Measurements from ENCODE around the gene MAGI1. TPM values are rescaled to one million over a fixed set of nuclear protein-coding genes. Genes with fewer than 3 reads are reported as not detected.

Gene MAGI1
- total RNA-seq, 1 experiment from 2014 or later = 38.6 TPM

DNA sequence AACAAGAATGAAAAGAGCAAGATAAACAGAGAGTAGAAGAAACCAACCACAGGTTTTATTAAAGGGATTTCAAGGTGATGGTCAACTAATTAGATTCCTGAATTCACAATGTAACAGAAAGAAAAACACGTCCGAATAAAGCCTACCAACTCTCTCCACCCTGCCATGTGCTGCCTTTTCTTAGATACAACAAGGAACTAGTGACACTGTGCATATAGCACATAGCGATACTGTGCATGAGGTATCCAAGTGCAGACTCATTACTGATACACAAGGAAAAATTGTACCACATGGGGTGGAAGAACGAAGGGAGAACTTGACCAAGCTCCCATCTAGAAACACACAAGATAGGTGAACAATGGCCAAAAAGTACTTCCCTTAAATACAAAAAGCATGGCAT lies 154.6 kb downstream of the MAGI1 start (continued):
- TF ChIP-seq CBX3 (IDR thresholded peaks at IDR 0.05; ENCODE audit: low read depth) = no peak
- no peak for TF ChIP-seq POLR2AphosphoS5 (IDR thresholded peaks at IDR 0.05; ENCODE audit: low read depth, low read length)

DNA sequence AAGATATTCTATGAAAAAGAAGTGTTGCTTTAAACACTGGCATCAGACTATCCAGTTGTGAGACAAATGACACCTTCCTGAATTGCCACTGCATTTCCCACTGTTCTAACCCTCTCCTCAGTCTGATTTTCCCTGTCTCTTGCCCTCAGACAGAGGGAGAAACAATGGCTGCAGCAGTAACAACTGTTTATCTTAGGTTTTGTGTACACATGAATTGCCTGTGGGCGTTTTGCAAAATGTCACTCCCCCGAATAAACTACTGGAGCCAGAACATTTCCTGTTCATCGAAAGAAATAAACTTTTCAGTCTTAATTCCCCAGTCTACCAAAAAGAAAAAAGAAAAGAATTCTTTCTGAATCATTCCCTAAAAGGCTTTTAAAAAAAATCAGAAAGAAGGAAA lies 155.1 kb downstream of the MAGI1 start:
- no peak overlapping the region for H3K27ac ChIP-seq (ENCODE audit: low read depth, low read length)
- no peaks in the 10 kb centered on the region for H3K36me3 ChIP-seq (ENCODE audit: control insufficient read depth in 1 of 2, insufficient read depth in 2 of 2, low read length in 2 of 2)
- H3K4me3 ChIP-seq (replicated peaks in 1 of 2; ENCODE audit: low read depth in 1 of 2, low read length in 2 of 2) = no peak overlapping the region
- H3K4me1 ChIP-seq (ENCODE audit: control insufficient read depth in 1 of 2, insufficient read depth in 2 of 2, low read length in 2 of 2) = no peaks in the 10 kb centered on the region; a peak in 1 of 4 replicates
- RAD21 ChIA-PET (ENCODE audit: low non-redundant PET in 1 of 2, low total read pairs in 2 of 2, uncharacterized antibody in 2 of 2, unreplicated experiment in 2 of 2) = no interaction called here
- CTCF ChIA-PET = no interaction called here
- intact Hi-C loops (cut with micrococcal nuclease) = no loop called here
- H3K4me2 ChIP-seq (ENCODE audit: low read length) = no peak overlapping the region
- no peak for DNase-seq (ENCODE audit: low read depth, low spot score)
- H3K9ac ChIP-seq (ENCODE audit: low read length) = no peak overlapping the region
- POLR2A ChIA-PET = no interaction called here
- no peaks in the 10 kb centered on the region; the same call in 1 of the 2 replicates for H4K20me1 ChIP-seq (ENCODE audit: insufficient read depth)
- 0 out of 2 replicates have a peak, but pooled peaks cover 12% of the 10 kb centered on the region for H3K79me2 ChIP-seq (ENCODE audit: insufficient read depth, low read length)
- TF ChIP-seq JUND (IDR thresholded peaks at IDR 0.05) (no peak), EGR1 (IDR thresholded peaks at IDR 0.05; ENCODE audit: low read depth) (no peak), SIN3A (IDR thresholded peaks at IDR 0.05; ENCODE audit: low read depth) (no peak), EZH2phosphoT487 (IDR thresholded peaks at IDR 0.05; ENCODE audit: borderline replicate concordance) (no peak), POLR2AphosphoS5 (IDR thresholded peaks at IDR 0.05; ENCODE audit: low read depth, low read length) (no peak), CBX3 (IDR thresholded peaks at IDR 0.05; ENCODE audit: low read depth) (no peak), YY1 (IDR thresholded peaks at IDR 0.05; ENCODE audit: extremely low read depth, insufficient replicate concordance, low read depth, low read length) (no peak), ELF1 (IDR thresholded peaks at IDR 0.05; ENCODE audit: borderline replicate concordance, low read depth) (no peak), FOSL1 (IDR thresholded peaks at IDR 0.05; ENCODE audit: low read depth) (no peak)
- TF ChIP-seq, protein P1, sequence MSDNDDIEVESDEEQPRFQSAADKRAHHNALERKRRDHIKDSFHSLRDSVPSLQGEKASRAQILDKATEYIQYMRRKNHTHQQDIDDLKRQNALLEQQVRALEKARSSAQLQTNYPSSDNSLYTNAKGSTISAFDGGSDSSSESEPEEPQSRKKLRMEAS (IDR thresholded peaks at IDR 0.05) = no peak
- TF ChIP-seq, protein P2, sequence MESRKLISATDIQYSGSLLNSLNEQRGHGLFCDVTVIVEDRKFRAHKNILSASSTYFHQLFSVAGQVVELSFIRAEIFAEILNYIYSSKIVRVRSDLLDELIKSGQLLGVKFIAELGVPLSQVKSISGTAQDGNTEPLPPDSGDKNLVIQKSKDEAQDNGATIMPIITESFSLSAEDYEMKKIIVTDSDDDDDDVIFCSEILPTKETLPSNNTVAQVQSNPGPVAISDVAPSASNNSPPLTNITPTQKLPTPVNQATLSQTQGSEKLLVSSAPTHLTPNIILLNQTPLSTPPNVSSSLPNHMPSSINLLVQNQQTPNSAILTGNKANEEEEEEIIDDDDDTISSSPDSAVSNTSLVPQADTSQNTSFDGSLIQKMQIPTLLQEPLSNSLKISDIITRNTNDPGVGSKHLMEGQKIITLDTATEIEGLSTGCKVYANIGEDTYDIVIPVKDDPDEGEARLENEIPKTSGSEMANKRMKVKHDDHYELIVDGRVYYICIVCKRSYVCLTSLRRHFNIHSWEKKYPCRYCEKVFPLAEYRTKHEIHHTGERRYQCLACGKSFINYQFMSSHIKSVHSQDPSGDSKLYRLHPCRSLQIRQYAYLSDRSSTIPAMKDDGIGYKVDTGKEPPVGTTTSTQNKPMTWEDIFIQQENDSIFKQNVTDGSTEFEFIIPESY (IDR thresholded peaks at IDR 0.05; ENCODE audit: extremely low read depth, insufficient replicate concordance, low read length) = no peak
- no peak for ATAC-seq
- H3K9me3 ChIP-seq (ENCODE audit: control insufficient read depth in 1 of 2, insufficient read depth in 1 of 2, low read depth in 1 of 2, low read length in 2 of 2) = no peaks in the 10 kb centered on the region
- BruUV-seq (replicated peaks) = no TSS peak
- H2AFZ ChIP-seq (ENCODE audit: low read depth, low read length, poor library complexity, severe bottlenecking) = no peak overlapping the region
- H3K9me2 ChIP-seq (ENCODE audit: insufficient read depth) = no peaks in the 10 kb centered on the region
- no peaks in the 10 kb centered on the region for H3K27me3 ChIP-seq (ENCODE audit: insufficient read depth, low read length)
